Measurements from ENCODE around the gene KCNK18.

KCNK18 gene

DNA sequence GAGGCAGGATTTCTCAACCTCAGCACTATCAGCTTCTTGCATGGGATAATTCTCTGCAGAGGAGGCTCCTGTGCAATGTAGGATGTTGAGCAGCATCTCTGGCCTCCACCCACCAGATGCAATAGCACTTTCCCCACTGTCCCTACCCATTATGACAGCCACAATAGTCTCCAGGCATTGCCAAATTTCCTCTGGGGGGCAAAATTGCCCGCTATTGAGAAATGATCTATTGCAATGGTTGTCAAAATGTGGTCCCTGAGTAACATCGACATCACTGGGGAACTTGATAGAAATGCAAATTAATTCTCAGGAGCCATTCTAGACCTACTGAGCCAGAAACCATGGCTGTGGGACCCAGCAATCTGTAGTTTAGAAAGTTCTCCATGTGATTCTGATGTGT is 7.0 kb downstream of the KCNK18 start:
- ATAC-seq (ENCODE audit: insufficient read depth, low read depth) (no peak), DNase-seq (no peak)
- Histone ChIP-seq H3K4me1 (ENCODE audit: insufficient read depth, low read length) (no peaks in the 10 kb centered on the region), H3K79me2 (ENCODE audit: insufficient read depth, low read length) (no peaks in the 10 kb centered on the region), H3K27ac (ENCODE audit: low read length) (no peak overlapping the region), H3K4me2 (ENCODE audit: insufficient read depth, low read length) (no peak overlapping the region), H3K9ac (ENCODE audit: low read depth, low read length) (no peak overlapping the region), H3K27me3 (ENCODE audit: insufficient read depth, low read length, poor library complexity) (no peaks in the 10 kb centered on the region), H3K36me3 (ENCODE audit: insufficient read depth, low read length) (no peaks in the 10 kb centered on the region), H4K20me1 (ENCODE audit: insufficient read depth, low read length) (no peaks in the 10 kb centered on the region; the same call in 1 of the 2 replicates), H3K4me3 (ENCODE audit: low read depth in 1 of 2, low read length in 2 of 2) (no peak overlapping the region), H3K9me3 (ENCODE audit: insufficient read depth, low read length, severe bottlenecking) (no peaks in the 10 kb centered on the region), H2AFZ (ENCODE audit: low read depth, low read length) (no peak overlapping the region)
- TF ChIP-seq, protein P1, sequence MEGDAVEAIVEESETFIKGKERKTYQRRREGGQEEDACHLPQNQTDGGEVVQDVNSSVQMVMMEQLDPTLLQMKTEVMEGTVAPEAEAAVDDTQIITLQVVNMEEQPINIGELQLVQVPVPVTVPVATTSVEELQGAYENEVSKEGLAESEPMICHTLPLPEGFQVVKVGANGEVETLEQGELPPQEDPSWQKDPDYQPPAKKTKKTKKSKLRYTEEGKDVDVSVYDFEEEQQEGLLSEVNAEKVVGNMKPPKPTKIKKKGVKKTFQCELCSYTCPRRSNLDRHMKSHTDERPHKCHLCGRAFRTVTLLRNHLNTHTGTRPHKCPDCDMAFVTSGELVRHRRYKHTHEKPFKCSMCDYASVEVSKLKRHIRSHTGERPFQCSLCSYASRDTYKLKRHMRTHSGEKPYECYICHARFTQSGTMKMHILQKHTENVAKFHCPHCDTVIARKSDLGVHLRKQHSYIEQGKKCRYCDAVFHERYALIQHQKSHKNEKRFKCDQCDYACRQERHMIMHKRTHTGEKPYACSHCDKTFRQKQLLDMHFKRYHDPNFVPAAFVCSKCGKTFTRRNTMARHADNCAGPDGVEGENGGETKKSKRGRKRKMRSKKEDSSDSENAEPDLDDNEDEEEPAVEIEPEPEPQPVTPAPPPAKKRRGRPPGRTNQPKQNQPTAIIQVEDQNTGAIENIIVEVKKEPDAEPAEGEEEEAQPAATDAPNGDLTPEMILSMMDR (IDR thresholded peaks at IDR 0.05; ENCODE audit: borderline replicate concordance, extremely low read depth, low read length, poor library complexity, severe bottlenecking) = no peak
- TF ChIP-seq EZH2 (IDR thresholded peaks at IDR 0.05; ENCODE audit: borderline replicate concordance, low read depth, low read length, severe bottlenecking) = no peak

DNA sequence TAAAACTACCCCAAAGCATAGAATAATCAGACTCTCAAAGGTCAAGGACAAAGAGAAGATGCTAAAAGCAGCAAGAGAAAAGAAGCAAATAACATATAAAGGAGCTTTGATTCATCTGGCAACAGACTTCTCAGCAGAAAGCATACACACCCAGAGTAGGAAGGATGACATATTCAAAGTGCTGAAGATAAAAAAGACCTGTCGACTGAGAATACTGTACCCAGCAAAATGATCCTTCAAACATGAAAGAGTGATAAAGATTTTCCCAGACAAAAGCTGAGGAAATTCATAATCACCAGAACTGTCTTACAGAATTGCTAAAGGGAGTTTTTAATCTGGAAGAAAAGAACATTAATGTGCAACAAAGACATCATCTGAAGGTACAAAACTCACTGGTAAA is 14.9 kb downstream of the KCNK18 start:
- no peaks in the 10 kb centered on the region for H3K36me3 ChIP-seq (ENCODE audit: insufficient read depth, low read length)
- DNase-seq = no peak
- H3K27ac ChIP-seq (ENCODE audit: low read length) = no peak overlapping the region
- H3K9me3 ChIP-seq (ENCODE audit: insufficient read depth, low read length, severe bottlenecking) = no peaks in the 10 kb centered on the region
- H2AFZ ChIP-seq (ENCODE audit: low read depth, low read length) = no peak overlapping the region
- no peaks in the 10 kb centered on the region for H3K79me2 ChIP-seq (ENCODE audit: insufficient read depth, low read length)
- no peak for ATAC-seq (ENCODE audit: insufficient read depth, low read depth)
- no peak overlapping the region for H3K4me3 ChIP-seq (ENCODE audit: low read depth in 1 of 2, low read length in 2 of 2)
- no peak overlapping the region for H3K4me2 ChIP-seq (ENCODE audit: insufficient read depth, low read length)
- no peaks in the 10 kb centered on the region for H3K27me3 ChIP-seq (ENCODE audit: insufficient read depth, low read length, poor library complexity)
- no peaks in the 10 kb centered on the region for H3K4me1 ChIP-seq (ENCODE audit: insufficient read depth, low read length)
- TF ChIP-seq, protein P1 (IDR thresholded peaks at IDR 0.05; ENCODE audit: borderline replicate concordance, extremely low read depth, low read length, poor library complexity, severe bottlenecking) = no peak
- no peak for TF ChIP-seq EZH2 (IDR thresholded peaks at IDR 0.05; ENCODE audit: borderline replicate concordance, low read depth, low read length, severe bottlenecking)
- H3K9ac ChIP-seq (ENCODE audit: low read depth, low read length) = no peak overlapping the region
- H4K20me1 ChIP-seq (ENCODE audit: insufficient read depth, low read length) = no peaks in the 10 kb centered on the region

DNA sequence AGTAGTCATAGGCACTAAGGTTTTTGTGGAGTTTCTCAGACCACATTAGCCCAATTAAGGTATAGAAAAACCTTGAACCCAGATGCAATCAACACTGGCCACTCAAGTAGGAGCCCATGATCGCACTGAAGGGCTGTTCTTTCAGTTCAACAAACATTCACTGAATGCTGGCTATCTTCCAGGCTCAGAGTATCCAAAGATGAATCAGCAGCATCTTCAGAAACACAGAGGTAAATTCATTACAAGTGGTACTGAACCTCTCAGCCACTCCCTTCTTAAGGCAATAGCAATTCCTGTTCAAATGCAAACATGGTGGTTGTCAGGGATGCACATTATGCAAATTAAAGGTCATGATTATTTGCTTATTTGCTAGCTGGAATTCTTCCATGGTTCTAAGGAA is 17.1 kb downstream of the KCNK18 start:
- no peak for DNase-seq
- Histone ChIP-seq H2AFZ (ENCODE audit: low read depth, low read length) (no peak overlapping the region), H3K4me2 (ENCODE audit: insufficient read depth, low read length) (no peak overlapping the region), H3K27ac (ENCODE audit: low read length) (no peak overlapping the region), H3K4me3 (ENCODE audit: low read depth in 1 of 2, low read length in 2 of 2) (no peak overlapping the region), H4K20me1 (ENCODE audit: insufficient read depth, low read length) (no peaks in the 10 kb centered on the region), H3K79me2 (ENCODE audit: insufficient read depth, low read length) (no peaks in the 10 kb centered on the region), H3K27me3 (ENCODE audit: insufficient read depth, low read length, poor library complexity) (no peaks in the 10 kb centered on the region), H3K4me1 (ENCODE audit: insufficient read depth, low read length) (no peaks in the 10 kb centered on the region), H3K9ac (ENCODE audit: low read depth, low read length) (no peak overlapping the region), H3K36me3 (ENCODE audit: insufficient read depth, low read length) (no peaks in the 10 kb centered on the region), H3K9me3 (ENCODE audit: insufficient read depth, low read length, severe bottlenecking) (no peaks in the 10 kb centered on the region)
- TF ChIP-seq EZH2 (IDR thresholded peaks at IDR 0.05; ENCODE audit: borderline replicate concordance, low read depth, low read length, severe bottlenecking) = no peak
- TF ChIP-seq, protein P1 (IDR thresholded peaks at IDR 0.05; ENCODE audit: borderline replicate concordance, extremely low read depth, low read length, poor library complexity, severe bottlenecking) = no peak
- ATAC-seq (ENCODE audit: insufficient read depth, low read depth) = no peak

DNA sequence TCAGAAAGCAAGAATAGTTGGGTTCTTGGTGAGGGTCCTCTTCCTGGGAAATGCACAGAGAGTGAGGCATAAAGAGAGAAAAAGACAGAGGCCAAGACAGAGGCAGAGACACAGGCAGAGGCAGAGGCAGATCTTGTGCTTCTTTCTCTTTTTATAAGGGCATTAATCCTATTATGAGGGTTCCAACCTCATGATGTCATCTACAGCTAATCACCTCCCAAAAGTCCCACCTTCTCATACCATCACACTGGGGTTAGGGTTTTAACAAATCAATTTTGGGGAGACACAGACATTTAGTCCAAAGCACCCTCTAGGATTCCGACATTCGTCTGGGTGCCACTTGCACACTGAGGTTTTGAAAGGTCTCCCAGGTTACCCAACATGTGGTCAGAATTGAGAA is 17.8 kb downstream of the KCNK18 start:
- no peak overlapping the region for H3K27ac ChIP-seq (ENCODE audit: low read length)
- H3K4me3 ChIP-seq (ENCODE audit: low read depth in 1 of 2, low read length in 2 of 2) = no peak overlapping the region
- H3K4me2 ChIP-seq (ENCODE audit: insufficient read depth, low read length) = no peak overlapping the region
- H3K9ac ChIP-seq (ENCODE audit: low read depth, low read length) = no peak overlapping the region
- no peaks in the 10 kb centered on the region for H4K20me1 ChIP-seq (ENCODE audit: insufficient read depth, low read length)
- TF ChIP-seq, protein P1 (IDR thresholded peaks at IDR 0.05; ENCODE audit: borderline replicate concordance, extremely low read depth, low read length, poor library complexity, severe bottlenecking) = no peak
- TF ChIP-seq EZH2 (IDR thresholded peaks at IDR 0.05; ENCODE audit: borderline replicate concordance, low read depth, low read length, severe bottlenecking) = no peak
- no peak for ATAC-seq (ENCODE audit: insufficient read depth, low read depth)
- no peak for DNase-seq
- no peaks in the 10 kb centered on the region for H3K79me2 ChIP-seq (ENCODE audit: insufficient read depth, low read length)
- H3K27me3 ChIP-seq (ENCODE audit: insufficient read depth, low read length, poor library complexity) = no peaks in the 10 kb centered on the region
- no peaks in the 10 kb centered on the region for H3K36me3 ChIP-seq (ENCODE audit: insufficient read depth, low read length)
- H3K4me1 ChIP-seq (ENCODE audit: insufficient read depth, low read length) = no peaks in the 10 kb centered on the region
- no peaks in the 10 kb centered on the region for H3K9me3 ChIP-seq (ENCODE audit: insufficient read depth, low read length, severe bottlenecking)
- no peak overlapping the region for H2AFZ ChIP-seq (ENCODE audit: low read depth, low read length)
